Hematopoietic multipotent progenitor cell treated with erythropoietin and hydrocortisone succinate and interleukin-3 and kit ligand, for 15 days (in vitro differentiated cells): Measurements from ENCODE around the gene SVOP.

ENCODE experiments used
- DNase-seq: peaks from one replicate; pipeline ENCODE4 v3.0.0-alpha.2; 2015; ENCODE audit warnings: low spot score

The SVOP gene

GRCh38 chr12:108935159-108935763, 85.6 kb downstream of the SVOP start:
- DNase-seq: no peak

- no peak for DNase-seq
Measured at GRCh38 chr12:108933949-108934348, 86.9 kb downstream of the SVOP start.

GRCh38 chr12:108930756-108931155, 90.1 kb downstream of the SVOP start:
- DNase-seq: no peak

GRCh38 chr12:108930155-108930554, 90.7 kb downstream of the SVOP start:
- no peak for DNase-seq

GRCh38 chr12:108928695-108929094, 92.2 kb downstream of the SVOP start:
- DNase-seq: no peak

- DNase-seq: no peak
Measured at GRCh38 chr12:108922918-108923317, 98.0 kb downstream of the SVOP start.

GRCh38 chr12:108921946-108922345, 98.9 kb downstream of the SVOP start:
- DNase-seq: no peak

- no peak for DNase-seq
Measured at GRCh38 chr12:108918960-108919642, 101.8 kb downstream of the SVOP start.

- DNase-seq: no peak
Measured at GRCh38 chr12:108918206-108918605, 102.7 kb downstream of the SVOP start.

- no peak for DNase-seq
Measured at GRCh38 chr12:108916336-108916735, 104.5 kb downstream of the SVOP start.

GRCh38 chr12:108915632-108916133, 105.2 kb downstream of the SVOP start:
- no peak for DNase-seq

GRCh38 chr12:108914121-108914531, 106.7 kb downstream of the SVOP start:
- no peak for DNase-seq

- no peak for DNase-seq
Measured at GRCh38 chr12:108912361-108912760, 108.5 kb downstream of the SVOP start.

GRCh38 chr12:108911915-108912314, 109.0 kb downstream of the SVOP start:
- DNase-seq: no peak

- DNase-seq: no peak
Measured at GRCh38 chr12:108910336-108910735, 110.5 kb downstream of the SVOP start.

- no peak for DNase-seq
Measured at GRCh38 chr12:108907839-108908351, 113.0 kb downstream of the SVOP start.

- DNase-seq: no peak
Measured at GRCh38 chr12:108906971-108907370, 113.9 kb downstream of the SVOP start.

- DNase-seq: no peak
Measured at GRCh38 chr12:108905725-108906124, 115.1 kb downstream of the SVOP start.

GRCh38 chr12:108899145-108899544, 121.7 kb downstream of the SVOP start:
- no peak for DNase-seq

- DNase-seq: no peak
Measured at GRCh38 chr12:108896817-108897216, 124.1 kb downstream of the SVOP start.

GRCh38 chr12:108896336-108896735, 124.5 kb downstream of the SVOP start:
- no peak for DNase-seq

GRCh38 chr12:108895220-108895802, 125.6 kb downstream of the SVOP start:
- no peak for DNase-seq

GRCh38 chr12:108890208-108890607, 130.7 kb downstream of the SVOP start:
- no peak for DNase-seq
